ENCODE results near the gene ZFYVE27.

ZFYVE27 gene

DNA sequence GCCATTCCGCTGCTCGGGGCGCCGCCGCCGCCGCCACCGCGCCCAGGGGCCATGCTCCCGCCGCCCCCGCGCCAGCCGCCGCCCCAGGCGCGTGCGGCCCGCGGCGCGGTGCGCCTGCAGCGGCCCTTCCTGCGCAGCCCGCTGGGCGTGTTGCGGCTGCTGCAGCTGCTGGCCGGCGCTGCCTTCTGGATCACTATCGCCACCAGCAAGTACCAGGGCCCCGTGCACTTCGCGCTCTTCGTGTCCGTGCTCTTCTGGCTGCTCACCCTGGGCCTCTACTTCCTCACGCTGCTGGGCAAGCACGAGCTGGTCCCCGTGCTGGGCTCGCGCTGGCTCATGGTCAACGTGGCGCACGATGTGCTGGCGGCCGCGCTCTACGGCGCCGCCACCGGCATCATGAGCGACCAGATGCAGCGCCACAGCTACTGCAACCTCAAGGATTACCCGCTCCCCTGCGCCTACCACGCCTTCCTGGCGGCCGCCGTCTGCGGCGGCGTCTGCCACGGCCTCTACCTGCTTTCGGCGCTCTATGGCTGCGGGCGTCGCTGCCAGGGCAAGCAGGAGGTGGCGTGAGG lies 23.0 kb upstream of the ZFYVE27 start:
- H3K4me3 ChIP-seq = peak overlapping the region; percentile 71 to 78
- H3K27me3 ChIP-seq = no peaks in the 10 kb centered on the region
- peak overlapping the region; percentile 96 to 99 for H3K27ac ChIP-seq
- intact Hi-C loops (cut with DNase I; ENCODE audit: low total_unique reads) = no loop called here
- no peaks in the 10 kb centered on the region for H3K9me3 ChIP-seq
- H3K36me3 ChIP-seq = peaks cover 13 to 19% (median 13%) of the 10 kb centered on the region in 3 donors
- TF ChIP-seq, protein P1, sequence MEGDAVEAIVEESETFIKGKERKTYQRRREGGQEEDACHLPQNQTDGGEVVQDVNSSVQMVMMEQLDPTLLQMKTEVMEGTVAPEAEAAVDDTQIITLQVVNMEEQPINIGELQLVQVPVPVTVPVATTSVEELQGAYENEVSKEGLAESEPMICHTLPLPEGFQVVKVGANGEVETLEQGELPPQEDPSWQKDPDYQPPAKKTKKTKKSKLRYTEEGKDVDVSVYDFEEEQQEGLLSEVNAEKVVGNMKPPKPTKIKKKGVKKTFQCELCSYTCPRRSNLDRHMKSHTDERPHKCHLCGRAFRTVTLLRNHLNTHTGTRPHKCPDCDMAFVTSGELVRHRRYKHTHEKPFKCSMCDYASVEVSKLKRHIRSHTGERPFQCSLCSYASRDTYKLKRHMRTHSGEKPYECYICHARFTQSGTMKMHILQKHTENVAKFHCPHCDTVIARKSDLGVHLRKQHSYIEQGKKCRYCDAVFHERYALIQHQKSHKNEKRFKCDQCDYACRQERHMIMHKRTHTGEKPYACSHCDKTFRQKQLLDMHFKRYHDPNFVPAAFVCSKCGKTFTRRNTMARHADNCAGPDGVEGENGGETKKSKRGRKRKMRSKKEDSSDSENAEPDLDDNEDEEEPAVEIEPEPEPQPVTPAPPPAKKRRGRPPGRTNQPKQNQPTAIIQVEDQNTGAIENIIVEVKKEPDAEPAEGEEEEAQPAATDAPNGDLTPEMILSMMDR (IDR thresholded peaks at IDR 0.05) = no peak
- H3K4me1 ChIP-seq = peaks cover 6 to 83% (median 71%) of the 10 kb centered on the region in 4 donors
- DNase-seq = peak; percentile 69 to 88

- Histone ChIP-seq H3K27me3 (no peaks in the 10 kb centered on the region), H3K36me3 (peaks cover 18 to 20% (median 19%) of the 10 kb centered on the region in 3 donors), H3K4me1 (peaks cover 8 to 85% (median 72%) of the 10 kb centered on the region in 4 donors), H3K4me3 (peak overlapping the region; percentile 71 to 78), H3K27ac (peak overlapping the region; percentile 96 to 99), H3K9me3 (no peaks in the 10 kb centered on the region)
- TF ChIP-seq, protein P1 (IDR thresholded peaks at IDR 0.05) = no peak
- peak; percentile 90 to 94 for DNase-seq
- intact Hi-C loops (cut with DNase I; ENCODE audit: low total_unique reads) = no loop called here
These were observed 22.3 kb upstream of the ZFYVE27 start for GRCh38 chr10:97714401-97715258.

- Histone ChIP-seq H3K27me3 (no peaks in the 10 kb centered on the region), H3K4me3 (peak overlapping the region; percentile 71 to 78), H3K27ac (peak overlapping the region; percentile 96 to 99), H3K4me1 (peaks cover 8 to 79% (median 66%) of the 10 kb centered on the region in 4 donors), H3K36me3 (peaks cover 18 to 20% (median 19%) of the 10 kb centered on the region in 3 donors), H3K9me3 (no peaks in the 10 kb centered on the region)
- DNase-seq = peak in 1 of 2 donors; percentile 45
- TF ChIP-seq, protein P1 (IDR thresholded peaks at IDR 0.05) = no peak
- intact Hi-C loops (cut with DNase I; ENCODE audit: low total_unique reads) = no loop called here
These were observed 21.6 kb upstream of the ZFYVE27 start for GRCh38 chr10:97715259-97715874.

- peaks cover 8 to 62% (median 49%) of the 10 kb centered on the region in 4 donors for H3K4me1 ChIP-seq
- peak overlapping the region in 1 of 2 donors; percentile 5 for H3K4me3 ChIP-seq
- H3K27me3 ChIP-seq = no peaks in the 10 kb centered on the region
- peaks cover 18 to 26% (median 20%) of the 10 kb centered on the region in 3 donors for H3K36me3 ChIP-seq
- intact Hi-C loops (cut with DNase I; ENCODE audit: low total_unique reads) = no loop called here
- H3K27ac ChIP-seq = peak overlapping the region; percentile 96 to 99
- no peaks in the 10 kb centered on the region for H3K9me3 ChIP-seq
- TF ChIP-seq, protein P1 (IDR thresholded peaks at IDR 0.05) = no peak
- DNase-seq = peak in 1 of 2 donors; percentile 54
These were observed 19.3 kb upstream of the ZFYVE27 start for GRCh38 chr10:97717627-97718026.

- Histone ChIP-seq H3K9me3 (no peaks in the 10 kb centered on the region), H3K27ac (peak overlapping the region; percentile 96 to 99), H3K36me3 (peaks cover 18 to 26% (median 20%) of the 10 kb centered on the region in 3 donors), H3K27me3 (no peaks in the 10 kb centered on the region), H3K4me3 (peak overlapping the region in 1 of 2 donors; percentile 5), H3K4me1 (peaks cover 8 to 56% (median 45%) of the 10 kb centered on the region in 4 donors)
- no peak for DNase-seq
- intact Hi-C loops (cut with DNase I; ENCODE audit: low total_unique reads) = no loop called here
- TF ChIP-seq, protein P1 (IDR thresholded peaks at IDR 0.05) = no peak
These were observed 18.8 kb upstream of the ZFYVE27 start for GRCh38 chr10:97718178-97718577.

All from tibial artery (tissue), 4 donors.